SJSA1 (cell line): Measurements from ENCODE around the gene ALK. TPM values are rescaled to one million over a fixed set of nuclear protein-coding genes. Genes with fewer than 3 reads are reported as not detected.

Source experiments
- DNase-seq, 2 experiments: peaks; one replicate each; pipeline ENCODE4 v3.0.0-alpha.2; 2015 to 2020; ENCODE audit warnings: low spot score in 2 of 2, low read depth in 1 of 2
- H3K27ac ChIP-seq: fragments of 250-450 bp; sonication (Bioruptor Pico); 2 replicates; pipeline ENCODE4 v1.5.1; 2020; ENCODE audit warnings: mild to moderate bottlenecking, moderate library complexity
- H3K27me3 ChIP-seq: fragments of 250-450 bp; sonication (Bioruptor Pico); replicated peaks from 2 replicates; pipeline ENCODE4 v1.5.1; 2020; ENCODE audit warnings: mild to moderate bottlenecking, moderate library complexity
- H3K36me3 ChIP-seq: fragments of 250-450 bp; sonication (Bioruptor Pico); 2 replicates; pipeline ENCODE4 v1.5.1; 2020; ENCODE audit warnings: mild to moderate bottlenecking
- H3K4me1 ChIP-seq: fragments of 250-450 bp; sonication (Bioruptor Pico); replicated peaks from 2 replicates; pipeline ENCODE4 v1.6.1; 2021; ENCODE audit warnings: mild to moderate bottlenecking
- H3K4me3 ChIP-seq: fragments of 250-450 bp; sonication (Bioruptor Pico); 2 replicates; pipeline ENCODE4 v1.5.1; 2020; ENCODE audit warnings: mild to moderate bottlenecking
- H3K9me3 ChIP-seq: fragments of 250-450 bp; sonication (Bioruptor Pico); replicated peaks from 2 replicates; pipeline ENCODE4 v1.5.1; 2020; ENCODE audit warnings: mild to moderate bottlenecking
- total RNA-seq: library from RNA; depleted of rRNA; stranded (reverse); fragments of >200 nt; shearing (Covaris generic); gene quantifications from 2 replicates; pipeline ENCODE4 v1.2.3, GENCODE V29; 2014

The ALK gene
- total RNA-seq, 1 experiment from 2014 or later: not detected

DNA sequence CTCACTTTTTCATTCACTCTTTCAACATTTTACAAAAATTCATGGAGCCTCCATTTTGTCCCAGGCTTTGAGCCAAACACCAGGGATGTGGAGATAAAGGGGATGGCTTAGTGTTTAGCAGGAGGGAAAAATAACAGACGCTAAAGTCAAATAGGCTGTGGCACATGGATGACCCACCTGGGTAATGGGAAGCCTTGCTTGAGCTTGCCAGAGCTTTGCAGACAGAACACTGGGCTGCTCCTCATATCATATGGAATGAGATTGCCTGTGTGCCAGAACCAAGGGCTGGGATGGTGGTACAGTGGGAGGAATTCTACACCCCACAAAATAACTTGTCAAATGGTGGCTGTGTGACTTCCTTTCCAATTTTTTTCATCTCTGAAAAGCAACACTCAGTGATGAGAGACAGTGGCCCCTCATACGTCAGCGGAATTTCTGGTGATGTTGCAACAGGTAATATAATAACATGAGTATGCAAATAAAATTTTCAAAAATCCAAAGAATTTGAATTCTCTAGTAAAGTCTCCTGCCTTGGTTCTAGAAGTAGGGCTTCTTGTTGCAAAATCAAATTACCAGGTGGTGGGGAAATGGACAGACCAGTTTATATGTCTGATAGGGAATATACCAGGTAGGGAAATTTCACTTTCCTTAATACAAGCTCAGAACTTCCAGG lies 553.3 kb downstream of the ALK start:
- Histone ChIP-seq H3K27ac (no peak overlapping the region), H3K4me3 (no peak overlapping the region), H3K27me3 (peaks cover 9% of the 10 kb centered on the region; the same call in 1 of the 2 replicates), H3K9me3 (no peaks in the 10 kb centered on the region), H3K36me3 (no peaks in the 10 kb centered on the region), H3K4me1 (no peaks in the 10 kb centered on the region)
- DNase-seq: no peak

DNA sequence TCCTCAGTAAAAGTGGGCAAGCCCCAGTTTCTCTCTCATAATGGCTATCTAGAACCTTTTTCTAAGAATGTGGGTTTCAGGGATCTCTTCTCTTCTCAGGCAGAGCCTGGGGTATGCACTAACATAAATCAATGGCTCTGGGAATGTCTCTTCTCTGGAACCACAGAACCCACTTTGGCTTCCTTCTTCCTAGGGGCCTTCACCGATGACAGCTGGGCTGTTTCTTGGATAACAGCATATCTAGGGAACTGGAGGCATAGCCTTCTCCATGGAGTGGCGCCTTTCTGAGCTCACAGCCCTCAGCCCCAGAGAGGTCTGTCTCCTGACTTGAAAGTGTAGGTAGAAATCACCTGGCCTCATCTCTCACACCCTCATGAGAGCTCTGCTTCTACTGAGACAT lies 558.3 kb downstream of the ALK start:
- DNase-seq: no peak
- no peaks in the 10 kb centered on the region for H3K4me1 ChIP-seq
- no peak overlapping the region for H3K4me3 ChIP-seq
- H3K27ac ChIP-seq: no peak overlapping the region
- H3K9me3 ChIP-seq: no peaks in the 10 kb centered on the region
- H3K27me3 ChIP-seq: peaks cover 9% of the 10 kb centered on the region; the same call in 1 of the 2 replicates
- H3K36me3 ChIP-seq: no peaks in the 10 kb centered on the region

GRCh38 chr2:29361231-29361630 lies 560.2 kb downstream of the ALK start:
- no peaks in the 10 kb centered on the region for H3K9me3 ChIP-seq
- H3K4me1 ChIP-seq: no peaks in the 10 kb centered on the region
- peaks cover 4% of the 10 kb centered on the region; the same call in 1 of the 2 replicates for H3K27me3 ChIP-seq
- H3K36me3 ChIP-seq: no peaks in the 10 kb centered on the region
- DNase-seq: no peak
- no peak overlapping the region for H3K27ac ChIP-seq
- no peak overlapping the region for H3K4me3 ChIP-seq

DNA sequence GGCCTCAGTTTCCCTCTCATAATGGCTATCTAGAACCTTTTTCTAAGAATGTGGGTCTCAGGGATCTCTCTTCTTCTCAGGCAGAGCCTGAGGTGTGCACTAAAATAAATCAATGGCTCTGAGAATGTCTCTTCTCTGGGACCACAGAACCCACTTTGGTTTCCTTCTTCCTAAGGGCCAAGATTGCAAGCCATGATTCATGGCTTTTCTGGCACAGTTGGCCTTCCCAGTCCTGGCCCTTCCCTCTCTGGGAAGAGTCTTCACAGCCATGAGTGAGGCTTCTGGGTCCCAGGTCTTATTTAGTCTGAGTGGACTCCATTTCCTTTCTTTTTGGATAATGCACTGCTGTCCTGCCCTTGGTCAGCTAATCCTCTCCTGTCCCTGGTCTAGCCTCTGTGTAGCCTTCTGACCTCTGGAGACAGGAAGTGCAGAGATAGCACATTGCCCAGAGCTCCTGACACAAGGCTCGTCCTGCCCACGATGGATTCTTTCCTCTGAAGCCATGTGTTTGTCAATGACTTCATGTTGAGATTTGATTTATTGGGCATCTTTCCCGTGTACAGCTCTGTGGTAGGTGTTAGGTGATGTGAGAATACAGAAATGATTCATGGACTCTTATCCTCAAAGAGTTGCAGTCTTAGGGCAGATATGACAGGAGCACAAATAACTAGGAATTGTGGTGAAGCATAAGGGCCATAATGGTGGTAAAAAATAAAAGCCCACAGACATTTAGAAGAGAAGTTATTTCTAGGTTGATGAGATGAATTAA lies 561.2 kb downstream of the ALK start:
- Histone ChIP-seq H3K4me1 (no peaks in the 10 kb centered on the region), H3K27me3 (no peaks in the 10 kb centered on the region), H3K9me3 (no peaks in the 10 kb centered on the region), H3K36me3 (no peaks in the 10 kb centered on the region), H3K4me3 (no peak overlapping the region), H3K27ac (no peak overlapping the region)
- no peak for DNase-seq

- Histone ChIP-seq H3K27ac (no peak overlapping the region), H3K27me3 (no peaks in the 10 kb centered on the region), H3K4me3 (no peak overlapping the region), H3K4me1 (no peaks in the 10 kb centered on the region), H3K36me3 (no peaks in the 10 kb centered on the region), H3K9me3 (no peaks in the 10 kb centered on the region)
- no peak for DNase-seq
These were observed 567.9 kb downstream of the ALK start for GRCh38 chr2:29353403-29353991.

DNA sequence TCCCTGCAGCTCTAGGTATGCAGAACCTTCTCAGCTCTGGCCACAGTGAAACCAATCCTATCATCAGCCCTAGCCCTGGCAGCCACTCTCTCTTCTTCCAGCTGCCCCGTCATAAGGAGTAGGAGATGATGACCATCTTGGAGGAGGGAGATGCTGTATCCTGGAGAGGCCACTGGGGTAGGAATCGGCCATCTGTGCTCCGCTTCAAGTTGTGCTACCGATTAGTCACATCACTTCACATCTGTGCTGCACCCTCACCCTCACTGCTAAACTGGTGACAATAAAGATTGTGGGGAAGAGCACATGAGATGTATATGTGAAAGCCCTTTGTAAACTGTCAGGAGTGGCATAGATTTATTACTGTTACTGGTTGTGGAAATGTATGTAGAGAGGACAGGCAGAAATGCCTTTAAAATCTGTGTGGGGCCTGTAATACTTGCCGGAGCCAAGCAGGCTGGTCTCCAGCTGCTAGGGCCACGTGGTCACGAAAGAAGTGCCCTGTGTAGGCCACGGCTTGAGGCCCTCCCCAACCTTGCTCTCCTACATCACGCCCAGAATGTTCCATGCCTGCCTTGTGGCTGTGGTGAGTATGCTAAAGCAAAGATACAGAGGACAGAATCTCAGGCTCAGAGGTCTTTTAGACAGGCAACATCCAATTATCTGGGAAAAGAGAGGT lies 569.3 kb downstream of the ALK start:
- H3K4me1 ChIP-seq: no peaks in the 10 kb centered on the region
- no peaks in the 10 kb centered on the region; the same call in 1 of the 2 replicates for H3K27me3 ChIP-seq
- DNase-seq: no peak
- H3K4me3 ChIP-seq: no peak overlapping the region
- no peaks in the 10 kb centered on the region for H3K9me3 ChIP-seq
- no peaks in the 10 kb centered on the region for H3K36me3 ChIP-seq
- no peak overlapping the region for H3K27ac ChIP-seq

DNA sequence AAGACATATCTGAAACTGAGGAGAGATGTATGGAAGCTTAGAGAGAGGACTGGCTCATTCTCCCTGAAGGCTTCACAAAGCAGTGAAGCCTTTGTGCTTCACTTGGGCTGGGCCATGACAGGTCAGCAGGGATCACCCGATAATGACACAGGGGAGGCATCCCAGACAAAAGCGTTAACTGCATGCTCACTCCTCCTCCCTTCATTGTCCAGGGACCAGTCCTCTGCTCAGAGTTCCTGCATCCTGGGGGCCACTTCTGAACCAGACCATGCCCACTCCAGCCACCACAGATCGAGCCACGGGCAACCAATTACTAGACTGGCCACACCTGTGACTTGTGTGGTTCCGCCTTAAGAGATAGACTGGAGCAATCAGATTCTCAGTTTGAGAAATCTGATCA lies 570.1 kb downstream of the ALK start:
- no peak overlapping the region for H3K27ac ChIP-seq
- H3K36me3 ChIP-seq: no peaks in the 10 kb centered on the region
- no peaks in the 10 kb centered on the region; the same call in none of the 2 replicates for H3K27me3 ChIP-seq
- no peaks in the 10 kb centered on the region for H3K9me3 ChIP-seq
- no peaks in the 10 kb centered on the region for H3K4me1 ChIP-seq
- no peak overlapping the region for H3K4me3 ChIP-seq
- DNase-seq: no peak

DNA sequence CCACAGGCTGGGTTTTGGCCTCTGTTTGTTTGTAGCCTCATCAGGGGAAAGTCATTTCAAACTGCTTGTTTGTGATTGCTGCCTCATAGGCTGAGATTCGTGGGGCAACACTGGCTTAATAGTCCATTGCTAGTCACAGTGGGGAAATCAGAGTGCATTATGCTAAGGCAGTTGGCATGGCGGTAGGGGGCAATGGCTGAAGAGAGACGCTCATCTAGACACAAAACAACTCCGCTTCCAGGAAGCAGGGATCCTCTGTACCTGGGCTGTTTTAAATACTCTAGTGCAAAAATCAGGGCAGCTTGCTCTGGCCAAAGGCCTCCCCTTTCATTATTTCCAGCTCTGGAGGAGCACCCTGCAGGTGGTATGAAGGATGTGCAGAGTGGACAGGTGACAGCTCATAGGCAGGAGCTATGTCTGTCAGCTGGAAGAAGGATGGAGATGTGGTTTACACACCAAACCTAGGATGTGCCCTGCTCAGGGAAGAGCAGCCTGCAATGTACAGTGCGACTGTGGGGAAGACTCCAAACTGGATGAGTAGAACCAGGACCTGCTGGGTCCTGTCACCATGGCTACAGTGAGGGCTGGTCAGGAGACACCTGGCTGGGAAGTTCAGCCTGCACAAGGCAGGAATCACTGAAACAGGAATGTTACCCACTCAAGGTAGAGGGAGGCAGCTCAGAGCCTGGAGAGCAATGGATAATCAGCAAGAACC lies 571.9 kb downstream of the ALK start:
- Histone ChIP-seq H3K27me3 (no peaks in the 10 kb centered on the region; the same call in none of the 2 replicates), H3K36me3 (no peaks in the 10 kb centered on the region), H3K4me1 (no peaks in the 10 kb centered on the region), H3K27ac (no peak overlapping the region), H3K9me3 (no peaks in the 10 kb centered on the region), H3K4me3 (no peak overlapping the region)
- DNase-seq: no peak

- DNase-seq: no peak
- no peak overlapping the region for H3K27ac ChIP-seq
- no peaks in the 10 kb centered on the region for H3K9me3 ChIP-seq
- H3K27me3 ChIP-seq: no peaks in the 10 kb centered on the region; the same call in none of the 2 replicates
- H3K4me1 ChIP-seq: no peaks in the 10 kb centered on the region
- H3K4me3 ChIP-seq: no peak overlapping the region
- H3K36me3 ChIP-seq: no peaks in the 10 kb centered on the region
These were observed 573.5 kb downstream of the ALK start for GRCh38 chr2:29347774-29348461.

DNA sequence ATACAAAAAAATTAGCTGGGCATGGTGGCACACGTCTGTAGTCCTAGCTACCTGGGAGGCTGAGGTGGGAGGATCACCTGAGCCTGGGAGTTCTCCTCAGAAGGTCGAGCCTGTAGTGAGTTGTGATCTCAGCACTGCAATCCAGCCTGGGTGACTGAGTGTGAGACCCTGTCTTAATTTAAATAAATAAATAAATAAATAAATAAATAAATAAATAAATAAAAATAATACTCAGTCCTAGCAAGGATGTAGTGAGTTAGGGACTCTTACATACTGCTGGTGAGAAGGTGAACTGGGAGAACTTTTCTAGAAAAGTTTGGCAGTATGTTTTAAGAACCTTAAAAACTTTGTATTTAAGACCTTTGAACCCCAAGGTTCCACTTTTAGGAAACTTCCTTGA lies 576.1 kb downstream of the ALK start:
- Histone ChIP-seq H3K4me3 (no peak overlapping the region), H3K27me3 (peaks cover 3% of the 10 kb centered on the region), H3K27ac (no peak overlapping the region), H3K36me3 (no peaks in the 10 kb centered on the region), H3K9me3 (no peaks in the 10 kb centered on the region), H3K4me1 (no peaks in the 10 kb centered on the region)
- DNase-seq: no peak

GRCh38 chr2:29343830-29344229 lies 577.6 kb downstream of the ALK start:
- H3K36me3 ChIP-seq: no peaks in the 10 kb centered on the region
- no peak for DNase-seq
- no peak overlapping the region for H3K4me3 ChIP-seq

GRCh38 chr2:29336341-29337241 lies 584.8 kb downstream of the ALK start:
- no peak overlapping the region for H3K4me3 ChIP-seq
- peaks cover 8% of the 10 kb centered on the region; the same call in 1 of the 2 replicates for H3K27me3 ChIP-seq
- no peak overlapping the region for H3K27ac ChIP-seq
- no peaks in the 10 kb centered on the region for H3K4me1 ChIP-seq
- H3K36me3 ChIP-seq: no peaks in the 10 kb centered on the region
- H3K9me3 ChIP-seq: no peaks in the 10 kb centered on the region
- no peak for DNase-seq

More at GRCh38 chr2:29343830-29344229, 577.6 kb downstream of the ALK start:
- Histone ChIP-seq H3K9me3 (no peaks in the 10 kb centered on the region), H3K4me1 (no peaks in the 10 kb centered on the region), H3K27me3 (peaks cover 3% of the 10 kb centered on the region), H3K27ac (no peak overlapping the region)
